ENCODE measurements around the gene RNF145.

Gene RNF145

GRCh38 chr5:159131951-159132350, 77.4 kb downstream of the RNF145 start:
- no peaks in the 10 kb centered on the region for H3K79me2 ChIP-seq
- H2AFZ ChIP-seq: no peak overlapping the region
- no peak overlapping the region for H3K4me2 ChIP-seq (ENCODE audit: low read length)
- no peaks in the 10 kb centered on the region for H3K27me3 ChIP-seq (ENCODE audit: control insufficient read depth, insufficient read depth, low read length)
- H3K9me3 ChIP-seq (ENCODE audit: control insufficient read depth, low read length): no peaks in the 10 kb centered on the region
- no peaks in the 10 kb centered on the region for H3K4me1 ChIP-seq
- TF ChIP-seq CTCF (IDR thresholded peaks at IDR 0.05): no peak
- no peaks in the 10 kb centered on the region for H3K36me3 ChIP-seq (ENCODE audit: control insufficient read depth, insufficient read depth, low read length)
- no peak overlapping the region for H3K4me3 ChIP-seq (ENCODE audit: low read depth, low read length)
- H3K27ac ChIP-seq: no peak overlapping the region
- no peak overlapping the region for H3K9ac ChIP-seq

- H3K4me3 ChIP-seq (ENCODE audit: low read depth, low read length): no peak overlapping the region
- no peaks in the 10 kb centered on the region for H3K9me3 ChIP-seq (ENCODE audit: control insufficient read depth, low read length)
- H3K4me2 ChIP-seq (ENCODE audit: low read length): no peak overlapping the region
- H3K27me3 ChIP-seq (ENCODE audit: control insufficient read depth, insufficient read depth, low read length): no peaks in the 10 kb centered on the region
- no peak overlapping the region for H2AFZ ChIP-seq
- no peaks in the 10 kb centered on the region for H3K4me1 ChIP-seq
- no peaks in the 10 kb centered on the region for H3K79me2 ChIP-seq
- TF ChIP-seq CTCF (IDR thresholded peaks at IDR 0.05): no peak
- no peak overlapping the region for H3K9ac ChIP-seq
- no peak overlapping the region for H3K27ac ChIP-seq
- H3K36me3 ChIP-seq (ENCODE audit: control insufficient read depth, insufficient read depth, low read length): no peaks in the 10 kb centered on the region
Measured at GRCh38 chr5:159130871-159131270, 78.5 kb downstream of the RNF145 start.

GRCh38 chr5:159128070-159128541, 81.2 kb downstream of the RNF145 start:
- Histone ChIP-seq H3K27me3 (ENCODE audit: control insufficient read depth, insufficient read depth, low read length) (no peaks in the 10 kb centered on the region), H3K36me3 (ENCODE audit: control insufficient read depth, insufficient read depth, low read length) (no peaks in the 10 kb centered on the region), H3K4me3 (ENCODE audit: low read depth, low read length) (no peak overlapping the region), H3K4me2 (ENCODE audit: low read length) (no peak overlapping the region), H3K27ac (no peak overlapping the region), H3K9ac (no peak overlapping the region), H2AFZ (no peak overlapping the region), H3K4me1 (no peaks in the 10 kb centered on the region), H3K79me2 (no peaks in the 10 kb centered on the region), H3K9me3 (ENCODE audit: control insufficient read depth, low read length) (no peaks in the 10 kb centered on the region)
- no peak for TF ChIP-seq CTCF (IDR thresholded peaks at IDR 0.05)

GRCh38 chr5:159123700-159124099, 85.7 kb downstream of the RNF145 start:
- Histone ChIP-seq H3K79me2 (no peaks in the 10 kb centered on the region), H3K27ac (no peak overlapping the region), H3K4me3 (ENCODE audit: low read depth, low read length) (no peak overlapping the region), H2AFZ (no peak overlapping the region), H3K9ac (no peak overlapping the region), H3K4me1 (no peaks in the 10 kb centered on the region), H3K36me3 (ENCODE audit: control insufficient read depth, insufficient read depth, low read length) (peaks cover 2% of the 10 kb centered on the region), H3K4me2 (ENCODE audit: low read length) (no peak overlapping the region), H3K9me3 (ENCODE audit: control insufficient read depth, low read length) (no peaks in the 10 kb centered on the region), H3K27me3 (ENCODE audit: control insufficient read depth, insufficient read depth, low read length) (no peaks in the 10 kb centered on the region)
- TF ChIP-seq CTCF (IDR thresholded peaks at IDR 0.05): no peak

GRCh38 chr5:159123189-159123588, 86.2 kb downstream of the RNF145 start:
- Histone ChIP-seq H3K27me3 (ENCODE audit: control insufficient read depth, insufficient read depth, low read length) (no peaks in the 10 kb centered on the region), H3K4me2 (ENCODE audit: low read length) (no peak overlapping the region), H3K4me1 (no peaks in the 10 kb centered on the region), H3K36me3 (ENCODE audit: control insufficient read depth, insufficient read depth, low read length) (peaks cover 2% of the 10 kb centered on the region), H2AFZ (no peak overlapping the region), H3K79me2 (no peaks in the 10 kb centered on the region), H3K9ac (no peak overlapping the region), H3K27ac (no peak overlapping the region), H3K4me3 (ENCODE audit: low read depth, low read length) (no peak overlapping the region), H3K9me3 (ENCODE audit: control insufficient read depth, low read length) (no peaks in the 10 kb centered on the region)
- TF ChIP-seq CTCF (IDR thresholded peaks at IDR 0.05): no peak
